ENCODE data around the gene THEM5.
"Not testable (repeated sequence)": the region's sequence is repeated elsewhere in the genome, so short reads cannot be mapped to it uniquely, and the experiment has no call there.

The THEM5 gene

GRCh38 chr1:151867765-151868411 lies 14.4 kb upstream of the THEM5 start:
- DNase-seq (ENCODE audit: low read depth): no peak

DNA sequence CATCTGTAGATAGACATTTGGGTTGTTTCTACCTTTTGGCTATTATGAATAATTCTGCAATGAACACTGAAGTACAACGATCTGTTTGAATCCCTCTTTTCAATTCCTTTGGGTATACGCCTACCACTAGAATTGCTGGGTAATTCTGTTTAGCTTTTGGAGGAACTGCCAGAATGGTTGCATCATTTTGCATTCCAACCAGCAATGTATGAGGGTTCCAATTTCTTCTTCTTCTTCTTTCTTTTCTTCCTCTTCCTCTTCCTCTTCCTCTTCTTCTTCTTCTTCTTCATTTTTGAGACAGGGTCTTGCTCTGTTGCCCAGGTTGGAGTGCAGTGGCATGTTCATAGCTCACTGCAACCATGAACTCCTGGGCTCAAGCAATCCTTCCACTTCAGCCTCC lies 13.8 kb upstream of the THEM5 start:
- no peak for DNase-seq (ENCODE audit: low read depth)

GRCh38 chr1:151864411-151864810 lies 10.9 kb upstream of the THEM5 start:
- DNase-seq (ENCODE audit: low read depth): no peak

DNA sequence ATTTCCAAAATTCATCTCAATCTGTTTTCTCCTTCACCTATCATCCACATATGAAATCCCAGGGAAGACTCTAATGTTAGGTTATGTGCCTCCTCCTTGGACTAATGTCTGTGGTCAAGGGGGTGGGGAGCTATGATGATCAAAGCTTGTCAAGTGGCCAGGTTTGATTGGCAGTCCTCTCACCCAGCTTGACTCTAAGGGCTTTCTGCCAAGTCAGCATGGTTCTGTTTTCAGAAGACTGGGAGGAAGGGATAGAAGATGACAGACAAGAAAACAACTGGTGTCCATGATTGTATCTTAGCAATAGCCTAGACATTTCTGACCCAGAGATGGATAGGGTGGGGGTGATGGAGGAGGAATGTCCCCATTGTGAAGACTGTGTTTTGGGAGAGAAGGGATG lies 9.1 kb upstream of the THEM5 start:
- DNase-seq (ENCODE audit: low read depth): no peak

- no peak for DNase-seq (ENCODE audit: low read depth)
Observed at GRCh38 chr1:151860504-151861187, 7.1 kb upstream of the THEM5 start.

DNA sequence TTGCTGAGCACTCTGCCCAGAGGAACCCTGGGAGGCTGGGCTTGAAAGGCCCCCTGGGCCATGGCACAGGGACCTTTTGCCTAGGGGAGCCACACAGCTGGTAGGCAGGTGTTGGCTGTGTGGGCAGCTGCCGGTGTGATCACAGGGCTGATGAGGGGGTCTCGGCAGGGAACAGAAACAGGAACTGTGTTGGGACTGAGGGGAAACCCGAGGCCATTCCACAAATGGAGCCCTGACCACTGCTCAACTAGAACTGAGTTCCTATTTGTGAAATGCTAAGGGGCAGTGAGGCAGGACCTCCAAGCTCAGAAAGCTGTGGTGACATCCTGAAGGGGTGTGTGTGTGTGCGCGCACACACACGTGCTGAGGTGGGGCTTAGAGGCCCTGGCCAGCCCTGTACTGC lies 6.4 kb upstream of the THEM5 start:
- no peak for DNase-seq (ENCODE audit: low read depth)

DNA sequence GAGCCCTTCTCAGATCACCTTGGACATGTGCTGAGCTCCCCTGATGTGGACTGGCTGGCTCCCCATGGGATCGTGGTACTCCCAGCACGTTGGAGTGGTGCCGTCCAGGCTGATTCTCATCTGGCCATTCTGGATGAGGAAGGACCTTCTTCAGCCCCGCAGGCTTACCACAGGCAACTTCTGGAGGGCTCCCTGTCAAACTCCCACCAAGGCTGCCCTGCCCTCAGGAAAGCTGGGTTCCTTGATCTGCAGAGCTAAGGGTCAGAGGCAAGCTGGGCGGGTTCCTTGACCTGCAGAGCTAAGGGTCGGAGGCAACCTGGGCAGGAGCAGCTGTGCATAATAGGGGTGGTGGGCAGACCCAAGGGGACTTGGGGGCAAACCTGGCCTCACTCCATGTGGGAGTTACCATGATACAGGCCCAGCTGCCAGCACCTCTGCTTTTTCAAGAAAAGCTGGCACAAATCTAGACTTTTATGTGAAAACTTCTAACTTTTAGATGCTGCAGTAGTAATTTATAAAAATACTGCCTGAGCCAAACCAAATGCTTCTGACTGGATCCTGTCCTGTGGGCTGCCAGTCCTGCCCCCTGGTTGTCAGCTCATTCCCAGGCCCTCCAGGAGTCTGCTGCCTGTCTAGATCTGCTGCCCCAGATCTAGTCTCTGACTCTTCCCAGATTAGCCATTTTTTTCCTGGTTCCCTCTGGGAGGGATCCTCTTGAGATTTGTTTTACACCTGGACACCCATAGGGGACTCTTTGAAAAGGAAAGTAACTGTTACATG lies 5.6 kb upstream of the THEM5 start:
- no peak for DNase-seq (ENCODE audit: low read depth)

DNA sequence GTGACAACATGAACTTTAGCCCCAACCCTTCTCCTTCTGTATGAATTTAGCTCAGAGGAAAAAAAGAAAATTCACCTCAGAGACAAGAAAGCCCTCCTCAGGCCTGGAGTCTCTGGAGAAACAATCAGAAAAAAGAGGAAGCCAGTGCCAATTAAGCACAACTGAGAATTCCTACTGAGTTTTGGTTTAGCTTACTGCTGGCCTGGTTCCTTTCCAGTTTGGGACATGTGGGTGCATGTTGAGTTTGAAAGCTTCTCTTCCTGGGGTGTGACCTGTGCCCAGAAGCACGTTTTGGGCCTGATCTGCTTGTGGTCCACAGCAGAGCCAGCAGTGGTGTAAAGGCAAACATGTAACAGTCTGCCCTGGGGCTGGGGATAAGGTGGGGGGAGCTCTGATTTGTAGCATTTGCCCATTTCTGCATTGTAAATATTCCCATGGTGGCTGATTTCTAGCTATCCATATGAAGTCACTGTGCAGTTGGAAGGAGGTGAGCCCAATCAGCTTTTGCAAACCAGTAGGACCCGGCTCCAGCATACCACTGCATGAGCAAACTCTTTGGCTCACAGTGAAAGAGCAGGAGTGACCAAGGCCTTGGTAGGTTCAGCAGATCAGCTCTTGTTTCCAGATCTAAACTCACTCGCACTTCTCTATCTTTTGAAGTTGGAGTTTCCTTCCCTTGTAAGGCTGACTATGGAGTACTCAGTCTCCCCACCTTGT lies 4.7 kb upstream of the THEM5 start:
- DNase-seq (ENCODE audit: low read depth): no peak

DNA sequence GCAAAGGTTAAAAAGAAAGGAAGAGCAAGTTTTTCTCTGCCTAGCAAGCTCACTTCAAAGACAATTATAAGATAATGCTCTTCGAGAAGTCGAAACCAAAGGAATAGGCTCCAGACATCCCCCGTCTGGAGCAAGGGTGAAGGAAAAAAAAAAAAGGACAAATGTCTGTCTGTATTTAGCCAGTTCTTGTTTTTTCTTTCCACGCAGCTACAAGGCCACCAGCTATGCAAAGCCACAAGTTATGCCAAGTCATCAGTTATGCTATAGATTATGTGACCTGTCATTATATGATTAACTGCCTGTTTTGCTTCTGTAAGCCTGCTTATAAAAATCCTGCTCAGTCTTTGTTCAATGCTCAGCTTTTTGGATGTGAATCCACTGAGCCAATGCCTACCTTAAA lies 2.4 kb upstream of the THEM5 start:
- no peak for DNase-seq (ENCODE audit: low read depth)

DNA sequence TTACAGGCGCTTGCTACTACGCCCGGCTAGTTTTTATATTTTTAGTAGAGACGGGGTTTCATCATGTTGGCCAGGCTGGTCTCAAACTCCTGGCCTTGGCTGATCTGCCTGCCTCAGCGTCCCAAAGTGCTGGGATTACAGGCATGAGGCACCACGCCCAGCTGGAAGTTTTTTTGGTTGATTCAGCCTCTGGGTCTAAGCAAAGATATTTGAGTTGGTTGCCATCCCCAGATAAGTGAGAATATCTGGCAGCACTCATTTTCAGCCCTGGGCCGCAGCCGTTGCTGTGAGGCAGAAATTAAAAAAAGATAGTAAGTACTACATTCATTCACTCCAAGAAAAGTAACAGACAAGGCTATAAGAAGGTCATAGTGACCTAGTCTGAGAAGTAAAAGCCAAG lies 2.0 kb upstream of the THEM5 start:
- DNase-seq (ENCODE audit: low read depth): not testable (repeated sequence)

DNA sequence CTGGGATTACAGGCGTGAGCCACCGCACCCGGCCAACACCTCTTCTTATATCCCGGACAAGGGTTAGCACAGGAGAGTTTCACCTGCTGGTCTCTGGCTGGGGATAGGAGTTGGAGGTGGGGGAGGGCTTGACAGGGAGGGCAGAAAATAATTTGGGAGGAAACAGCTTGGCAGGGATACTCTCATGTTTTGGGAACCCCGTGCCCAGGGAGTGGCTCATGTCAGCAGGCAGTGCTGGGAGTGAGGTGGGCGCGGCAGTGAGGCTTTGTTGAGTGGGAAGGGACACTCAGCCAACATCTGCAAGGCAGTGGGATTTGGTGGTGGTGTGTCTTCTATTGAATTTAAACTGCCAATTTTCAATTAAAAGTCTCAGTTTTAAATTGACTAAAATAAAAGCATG lies 1.1 kb upstream of the THEM5 start:
- no peak for DNase-seq (ENCODE audit: low read depth)

DNA sequence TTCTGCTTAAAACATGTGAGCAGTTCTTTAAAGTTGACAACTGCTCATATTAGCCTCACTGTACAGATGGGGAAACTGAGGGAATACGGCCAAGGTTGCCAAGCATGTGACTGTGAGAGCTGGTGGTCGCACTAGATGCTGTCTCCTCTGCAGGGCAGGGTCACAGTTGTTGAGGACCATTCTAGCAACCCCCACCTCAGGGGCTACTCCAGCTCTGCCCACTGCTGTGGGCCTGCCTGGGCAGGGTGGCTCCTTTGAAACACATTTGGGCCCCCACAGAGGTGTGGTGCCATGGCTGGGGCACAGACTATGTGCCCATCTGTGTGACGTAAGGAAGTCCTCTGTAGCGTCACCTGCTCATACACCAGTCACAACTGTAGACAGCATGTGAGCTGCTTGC lies 779 bp downstream of the THEM5 start:
- no peak for DNase-seq (ENCODE audit: low read depth)

- no peak for DNase-seq (ENCODE audit: low read depth)
Observed at GRCh38 chr1:151851886-151852285, 1.6 kb downstream of the THEM5 start.

DNA sequence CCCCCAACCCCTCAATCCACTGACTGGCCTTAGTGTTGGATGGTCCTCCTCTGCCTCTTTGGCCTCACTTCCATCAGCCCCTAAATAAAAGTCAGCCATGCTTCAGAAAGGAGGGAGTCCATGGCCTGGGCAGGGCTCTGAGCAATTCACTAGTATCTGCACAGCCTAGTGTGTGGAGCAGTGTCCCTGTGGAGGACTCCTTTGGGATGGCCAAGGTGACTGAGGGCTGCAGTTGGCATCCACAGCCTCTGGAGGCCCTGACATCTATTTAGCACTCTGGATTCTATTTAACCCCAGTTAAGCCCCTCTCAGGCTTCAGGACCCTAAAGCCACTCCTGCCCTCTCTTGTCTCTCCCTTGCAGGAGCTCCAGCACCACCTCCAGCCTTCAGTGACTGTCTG lies 3.6 kb downstream of the THEM5 start:
- no peak for DNase-seq (ENCODE audit: low read depth)

DNA sequence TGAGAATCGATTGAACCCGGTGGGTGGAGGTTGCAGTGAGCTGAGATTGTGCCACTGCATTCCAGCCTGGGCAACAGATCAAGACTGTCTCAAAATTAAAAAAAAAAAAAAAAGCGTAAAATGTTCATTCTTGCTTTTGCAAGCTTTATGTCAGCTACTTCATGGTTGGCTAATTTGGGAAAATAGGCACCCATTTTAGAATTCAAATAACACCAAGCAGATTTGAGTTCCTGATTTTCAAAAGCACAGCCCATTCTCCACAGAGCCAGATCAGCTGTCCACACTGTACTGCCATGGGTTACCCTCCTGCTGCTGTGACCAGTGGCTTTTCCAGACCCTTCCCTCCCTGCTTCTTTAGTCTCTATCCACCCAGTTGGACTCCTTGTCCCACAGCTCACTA lies 4.4 kb downstream of the THEM5 start:
- no peak for DNase-seq (ENCODE audit: low read depth)

GRCh38 chr1:151847867-151848596 lies 5.5 kb downstream of the THEM5 start:
- no peak for DNase-seq (ENCODE audit: low read depth)

DNA sequence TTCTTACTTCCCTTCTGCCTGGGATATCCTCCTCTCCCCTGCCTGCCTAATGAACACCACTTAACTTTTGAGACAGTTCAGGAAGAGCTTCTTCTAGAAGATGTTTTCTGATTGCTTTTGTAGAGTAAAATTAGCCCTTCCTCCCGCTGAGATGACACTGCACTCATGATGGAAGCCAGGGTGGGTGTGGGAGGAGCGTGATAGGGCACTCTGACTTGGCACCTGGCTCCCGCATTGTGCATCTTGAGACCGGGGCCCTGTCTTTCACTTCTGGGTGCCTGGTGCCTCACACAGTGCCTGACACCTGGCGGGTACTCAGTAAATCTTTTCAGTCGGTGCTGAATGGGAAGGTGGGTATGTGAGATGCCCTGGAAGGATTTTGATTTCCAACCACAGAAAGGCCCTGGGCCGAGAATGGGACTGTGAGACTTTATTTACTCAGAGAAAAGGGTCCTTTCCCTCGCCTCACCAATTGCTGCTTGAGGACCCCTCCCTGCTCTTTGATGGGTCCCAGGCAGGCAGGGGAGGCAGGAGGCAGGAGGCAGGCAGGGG lies 6.8 kb downstream of the THEM5 start:
- no peak for DNase-seq (ENCODE audit: low read depth)

DNA sequence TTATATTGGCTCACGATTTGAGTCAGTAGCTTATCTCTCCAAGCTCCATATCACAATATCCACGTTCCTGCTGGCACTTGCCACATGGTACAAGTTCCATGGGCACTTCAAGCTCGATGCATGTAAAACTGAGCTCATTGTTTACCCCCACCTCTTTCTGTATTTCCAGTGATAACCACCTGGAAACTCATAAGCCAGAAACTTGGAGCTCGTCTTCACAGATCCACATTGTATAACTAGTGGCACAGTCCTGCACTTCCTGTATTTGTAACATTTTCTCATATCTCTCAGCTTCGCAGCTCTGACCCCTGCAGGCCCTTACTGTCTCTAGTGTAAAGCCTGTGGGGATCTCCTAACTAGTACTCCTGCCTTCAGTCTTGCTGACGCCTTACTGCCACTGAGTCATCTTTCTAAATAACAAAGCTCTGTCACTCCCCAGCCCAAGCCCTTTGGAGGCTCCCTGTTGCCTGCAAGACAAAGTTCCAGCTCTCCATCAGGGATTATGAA lies 7.4 kb downstream of the THEM5 start:
- no peak for DNase-seq (ENCODE audit: low read depth)

DNA sequence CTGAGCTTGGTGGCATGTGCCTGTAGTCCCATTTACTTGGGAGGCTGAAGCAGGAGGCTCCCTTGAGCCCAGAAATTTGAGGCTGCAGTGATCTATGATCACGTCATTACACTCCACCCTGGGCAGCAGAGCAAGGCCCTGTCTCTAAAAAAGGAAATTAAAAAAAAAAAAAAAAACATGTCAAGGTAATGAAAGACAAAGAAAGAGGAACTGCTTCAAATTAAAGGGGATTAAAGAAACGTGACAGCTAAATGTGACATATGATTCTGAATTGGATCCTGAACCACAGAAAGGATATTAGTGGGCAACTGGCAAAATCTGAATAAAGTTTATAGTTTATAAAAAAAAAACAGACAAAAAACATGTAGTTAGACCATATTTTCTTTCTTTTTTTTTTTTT lies 10.1 kb downstream of the THEM5 start:
- no peak for DNase-seq (ENCODE audit: low read depth)

- no peak for DNase-seq (ENCODE audit: low read depth)
Observed at GRCh38 chr1:151841141-151841540, 12.4 kb downstream of the THEM5 start.

- DNase-seq (ENCODE audit: low read depth): no peak
Observed at GRCh38 chr1:151840421-151840820, 13.1 kb downstream of the THEM5 start.
